Testis (tissue), 3 donors: Measurements from ENCODE around the gene CDH4. TPM values are rescaled to one million over a fixed set of nuclear protein-coding genes. Genes with fewer than 3 reads are reported as not detected.

Experiments
- DNase-seq: peaks from one replicate; pipeline ENCODE4 v3.0.0-alpha.2; 2019
- H3K27ac ChIP-seq, 2 donors: fragments of 200-600 bp; sonication (generic); one replicate each; pipeline ENCODE4 v1.5.1; 2019
- H3K27me3 ChIP-seq: fragments of 200-600 bp; sonication (generic); one replicate; pipeline ENCODE4 v1.5.1; 2019
- H3K36me3 ChIP-seq: fragments of 200-600 bp; sonication (generic); one replicate; pipeline ENCODE4 v1.5.1; 2017; ENCODE audit warnings: low read depth; ENCODE audit errors: missing control alignments
- H3K4me1 ChIP-seq: fragments of 200-600 bp; sonication (generic); one replicate; pipeline ENCODE4 v1.5.1; 2019
- H3K4me3 ChIP-seq, 2 donors: fragments of 200-600 bp; sonication (generic); one replicate each; pipeline ENCODE4 v1.5.1; 2017 to 2019
- H3K9me3 ChIP-seq: fragments of 200-600 bp; sonication (generic); one replicate; pipeline ENCODE4 v1.5.1; 2017
- CTCF ChIP-seq, 3 experiments: fragments of 450-650 bp in 2 of 3; fragments of 200-600 bp in 1 of 3; sonication (generic) in 1 of 3; IDR thresholded peaks; one replicate each; pipeline ENCODE4 v1.5.1; 2016 to 2019; ENCODE audit warnings: antibody characterized with exemption in 3 of 3, mild to moderate bottlenecking in 2 of 3, moderate library complexity in 1 of 3
- POLR2A ChIP-seq: fragments of 450-650 bp; IDR thresholded peaks from one replicate; pipeline ENCODE4 v1.6.1; 2017; ENCODE audit warnings: antibody characterized with exemption, mild to moderate bottlenecking, moderate library complexity
- WGBS, 2 donors: methylation state at CpG; one replicate each; pipeline ENCODE4 v1.1.5; 2018; 5-methylcytosine and 5-hydroxymethylcytosine counted together
- intact Hi-C: fragments of 100-400 bp; cut with DNase I; formaldehyde crosslinking; loops from one replicate; pipeline ENCODE4 v1.15.1; 2023; ENCODE audit warnings: low total_unique reads
- polyA plus RNA-seq: library from polyadenylated mRNA; stranded (reverse); fragments of 350-450 nt; fragmentation: Illumina TruSeq; extraction: RNeasy Lipid Tissue Mini Kit (QIAGEN cat#74804); gene quantifications from one replicate; pipeline ENCODE4 v1.2.3, GENCODE V29; 2014; ENCODE audit warnings: low read depth, low replicate concordance; ENCODE audit not compliant: insufficient read depth
- total RNA-seq, 2 donors: library from RNA; depleted of rRNA; stranded (reverse); fragments of >200 nt; gene quantifications; one replicate each; pipeline ENCODE4 v1.2.3, GENCODE V29; 2016

The CDH4 gene
- total and polyA plus RNA-seq, 3 donors from 2014 or later, result 1.4 to 3.3 (median 1.9) TPM

GRCh38 chr20:61860260-61860987, 608.4 kb downstream of the CDH4 start:
- H3K4me3 ChIP-seq, result no peak overlapping the region
- intact Hi-C loops, result no loop called here

GRCh38 chr20:61861054-61861841, 609.2 kb downstream of the CDH4 start:
- intact Hi-C loops, result no loop called here
- 90% methylated on average over 23 to 33 of the region's 33 CpGs for WGBS, 2 donors

More at GRCh38 chr20:61860260-61860987, 608.4 kb downstream of the CDH4 start:
- Histone ChIP-seq H3K27ac (no peak overlapping the region), H3K27me3 (no peaks in the 10 kb centered on the region), H3K4me1 (no peaks in the 10 kb centered on the region), H3K9me3 (no peaks in the 10 kb centered on the region), H3K36me3 (no peaks in the 10 kb centered on the region)
- 75 to 80% methylated on average over 4 to 8 of the region's 8 CpGs for WGBS, 2 donors
- no peak for DNase-seq
- TF ChIP-seq POLR2A, result no peak
- no peak for TF ChIP-seq CTCF (IDR thresholded peaks at IDR 0.05)

GRCh38 chr20:61861858-61862257, 609.8 kb downstream of the CDH4 start:
- no peak for DNase-seq
- Histone ChIP-seq H3K4me3 (no peak overlapping the region), H3K4me1 (no peaks in the 10 kb centered on the region), H3K36me3 (no peaks in the 10 kb centered on the region), H3K9me3 (no peaks in the 10 kb centered on the region), H3K27me3 (no peaks in the 10 kb centered on the region), H3K27ac (no peak overlapping the region)
- TF ChIP-seq POLR2A (no peak), CTCF (IDR thresholded peaks at IDR 0.05) (no peak)
- WGBS, 2 donors, result 77 to 92% methylated on average over 7 to 15 of the region's 15 CpGs
- intact Hi-C loops, result no loop called here

More at GRCh38 chr20:61861054-61861841, 609.2 kb downstream of the CDH4 start:
- TF ChIP-seq CTCF (IDR thresholded peaks at IDR 0.05) (no peak), POLR2A (no peak)
- Histone ChIP-seq H3K27ac (no peak overlapping the region), H3K4me1 (no peaks in the 10 kb centered on the region), H3K27me3 (no peaks in the 10 kb centered on the region), H3K36me3 (no peaks in the 10 kb centered on the region), H3K9me3 (no peaks in the 10 kb centered on the region), H3K4me3 (no peak overlapping the region)
- DNase-seq, result no peak

DNA sequence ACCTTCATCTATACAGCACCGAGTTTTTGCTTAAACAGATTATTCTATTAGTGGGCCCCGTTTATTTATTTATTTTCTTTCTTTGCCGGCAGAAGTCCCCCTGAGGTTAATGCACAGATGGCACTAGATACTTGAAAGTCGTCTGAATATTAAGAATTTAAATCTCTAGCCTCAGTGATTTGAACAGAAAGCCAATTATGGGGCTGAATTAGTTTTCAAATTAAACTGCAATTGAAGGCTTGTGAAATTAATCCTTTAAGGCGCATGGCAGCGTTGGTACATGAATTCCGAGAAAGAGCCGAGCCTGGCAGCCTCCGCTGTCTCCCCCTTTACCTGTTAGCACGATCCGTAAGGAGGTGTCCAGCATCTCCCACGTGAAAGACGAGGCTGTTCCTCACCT, 610.8 kb downstream of the CDH4 start:
- Histone ChIP-seq H3K36me3 (no peaks in the 10 kb centered on the region), H3K27ac (no peak overlapping the region), H3K4me3 (no peak overlapping the region), H3K4me1 (no peaks in the 10 kb centered on the region), H3K27me3 (no peaks in the 10 kb centered on the region), H3K9me3 (no peaks in the 10 kb centered on the region)
- 84 to 85% methylated on average over 13 of the region's 13 CpGs for WGBS, 2 donors
- TF ChIP-seq CTCF (IDR thresholded peaks at IDR 0.05) (no peak), POLR2A (no peak)
- intact Hi-C loops, result no loop called here
- DNase-seq, result no peak
